GM19324 (cell line): ENCODE results near the gene DYNC1LI1.

Experiments used
- ATAC-seq: cut with Tn5 transposase; IDR thresholded peaks from one replicate; pipeline ENCODE4 v1.9.1; 2021; ENCODE audit warnings: mild to moderate bottlenecking, moderate library complexity; ENCODE audit not compliant: unreplicated experiment, low FRiP score

DYNC1LI1 gene

DNA sequence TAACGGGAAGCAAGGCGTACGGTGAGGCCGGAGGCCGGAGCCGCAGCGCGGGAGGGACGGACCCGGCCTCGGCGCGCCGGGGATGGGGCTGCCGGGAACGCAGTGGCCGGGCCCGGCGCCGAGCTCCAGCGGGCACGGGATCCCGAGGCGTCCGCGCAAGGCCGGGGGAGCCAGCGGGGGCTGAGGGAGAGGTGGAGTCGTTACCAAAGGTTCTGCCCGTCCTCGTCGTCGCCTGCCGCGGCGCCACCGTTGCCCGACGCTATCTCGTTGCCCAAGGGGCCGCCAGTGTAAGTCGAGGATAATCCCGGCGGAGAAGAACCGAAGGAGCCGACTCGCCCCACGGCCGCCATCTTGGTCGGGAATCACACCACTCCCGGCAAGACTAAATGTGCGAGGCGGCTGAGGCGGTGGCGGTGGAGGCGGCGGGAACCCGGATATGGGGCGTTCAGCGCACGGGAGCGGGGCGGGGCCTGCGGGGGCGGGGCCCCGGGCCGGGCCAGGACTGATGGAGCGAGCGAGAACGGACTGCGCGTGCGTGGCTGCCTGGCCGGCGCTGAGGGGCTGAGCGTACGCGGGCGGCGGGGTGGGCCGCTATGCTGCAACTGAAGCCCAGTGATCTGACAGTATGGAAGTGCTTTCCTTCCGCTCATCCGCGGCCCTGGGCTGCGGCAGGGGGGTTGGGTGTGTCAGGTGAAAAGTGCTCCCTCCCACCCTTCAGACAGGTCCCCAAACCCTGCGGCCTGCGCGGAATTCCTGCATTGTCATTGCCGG lies at the start of gene DYNC1LI1:
Gene DYNC1LI1, minus strand, starts transcription at position 438 of the 771 bp plus-strand sequence. Its CDS starts 88 bp downstream, at position 350.
- ATAC-seq: peak; percentile 93

DNA sequence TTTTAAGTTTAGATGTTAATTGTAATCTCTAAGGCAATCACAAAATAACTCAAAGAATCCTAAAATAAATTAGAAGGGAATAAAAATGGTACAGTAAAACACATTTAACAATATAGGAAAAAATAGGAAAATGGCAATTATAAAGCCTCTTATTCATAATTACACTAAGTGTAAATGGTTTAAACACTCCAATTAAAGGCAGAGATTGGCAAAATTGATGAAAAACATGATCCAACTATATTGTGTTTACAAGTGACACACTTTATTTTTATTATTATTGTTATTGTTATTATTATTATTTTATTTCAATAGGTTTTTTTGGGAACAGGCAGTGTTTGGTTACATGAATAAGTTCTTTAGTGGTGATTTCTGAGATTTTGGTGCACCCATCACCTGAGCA lies 48.7 kb upstream of the DYNC1LI1 start:
- ATAC-seq: no peak

DNA sequence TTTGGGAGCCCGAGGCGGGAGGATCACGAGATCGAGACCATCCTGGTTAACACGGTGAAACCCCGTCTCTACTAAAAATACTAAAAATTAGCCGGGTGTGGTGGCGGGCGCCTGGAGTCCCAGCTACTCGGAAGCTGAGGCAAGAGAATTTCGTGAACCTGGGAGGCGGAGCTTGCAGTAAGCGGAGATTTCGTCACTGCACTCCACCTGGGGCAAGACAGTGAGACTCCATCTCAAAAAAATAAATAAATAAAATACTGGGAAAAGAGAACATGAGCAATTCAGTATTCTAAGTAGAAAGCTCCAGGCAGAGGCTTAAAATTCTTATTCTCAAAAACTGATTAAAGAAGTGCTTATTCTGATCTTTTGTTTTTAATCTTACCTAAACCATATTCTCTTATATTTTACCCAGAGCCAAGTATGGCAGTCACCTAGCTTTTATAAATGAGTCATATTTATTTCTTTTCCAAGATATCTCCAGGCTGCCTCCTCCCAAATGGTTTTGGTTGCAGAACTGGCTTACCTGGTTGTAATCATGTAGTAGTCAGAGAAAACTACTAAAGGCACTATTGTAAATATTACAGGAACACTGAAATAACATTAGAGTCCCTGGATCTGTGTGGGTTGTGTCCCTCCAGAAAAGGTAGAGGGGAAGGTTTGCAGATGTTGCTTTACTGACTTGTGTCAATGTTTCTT lies 45.8 kb upstream of the DYNC1LI1 start:
- no peak for ATAC-seq

DNA sequence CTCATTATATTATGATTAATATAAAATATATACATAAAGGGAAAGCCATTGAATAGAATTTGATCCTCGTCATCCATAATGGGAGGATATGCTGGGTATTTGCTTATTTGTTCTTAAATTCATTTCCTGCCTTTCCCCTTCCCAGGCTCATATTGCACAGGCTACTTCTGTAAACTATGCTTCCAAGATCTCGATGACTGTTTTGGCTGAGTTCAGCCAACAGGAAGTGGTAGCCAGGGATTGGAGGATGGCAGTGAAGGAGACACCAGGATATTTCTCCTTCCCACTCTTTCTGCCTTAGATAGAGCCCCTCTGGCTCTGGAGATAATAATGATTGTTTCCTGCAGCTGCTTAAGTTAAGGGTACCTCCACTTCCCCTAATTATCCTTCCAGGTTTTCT lies 44.3 kb upstream of the DYNC1LI1 start:
- ATAC-seq: no peak

DNA sequence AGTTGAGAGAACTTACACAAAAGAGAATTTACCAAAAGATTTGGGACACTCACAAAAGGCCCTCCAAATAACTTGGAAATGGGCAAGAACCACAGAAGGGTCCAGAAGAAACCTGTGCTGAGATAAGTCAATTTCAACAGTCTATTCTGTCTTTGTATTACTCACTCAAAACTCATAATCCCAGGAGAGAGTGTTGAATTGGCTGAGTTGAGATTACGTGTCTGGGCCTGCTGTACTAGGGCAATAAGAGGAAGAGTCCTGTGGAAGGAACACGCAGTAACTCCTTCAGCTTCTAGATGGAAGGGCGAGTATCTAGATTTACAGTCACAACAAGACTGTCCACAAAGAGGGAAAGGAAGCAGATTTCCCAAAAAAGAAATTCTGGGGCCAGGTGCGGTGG lies 42.5 kb upstream of the DYNC1LI1 start:
- no peak for ATAC-seq

DNA sequence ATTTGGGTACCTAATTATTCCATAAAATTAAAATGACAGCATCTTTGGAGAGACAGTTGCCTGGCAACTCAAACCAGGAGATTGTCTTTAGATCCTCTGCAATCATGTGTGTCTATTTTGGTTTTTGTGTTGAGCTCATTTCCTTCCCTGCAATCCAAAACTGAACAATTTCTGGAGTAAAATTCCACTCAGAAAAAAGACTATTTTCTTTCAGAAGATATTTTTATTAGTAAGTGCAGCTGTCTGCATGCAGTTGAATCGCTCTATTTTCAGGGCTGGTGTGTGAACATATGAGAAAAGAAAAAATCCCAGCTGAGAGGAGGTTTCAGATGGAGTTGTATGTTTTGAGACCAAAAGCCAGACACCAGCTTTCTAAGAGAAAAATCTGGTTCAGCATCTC lies 41.9 kb upstream of the DYNC1LI1 start:
- no peak for ATAC-seq

DNA sequence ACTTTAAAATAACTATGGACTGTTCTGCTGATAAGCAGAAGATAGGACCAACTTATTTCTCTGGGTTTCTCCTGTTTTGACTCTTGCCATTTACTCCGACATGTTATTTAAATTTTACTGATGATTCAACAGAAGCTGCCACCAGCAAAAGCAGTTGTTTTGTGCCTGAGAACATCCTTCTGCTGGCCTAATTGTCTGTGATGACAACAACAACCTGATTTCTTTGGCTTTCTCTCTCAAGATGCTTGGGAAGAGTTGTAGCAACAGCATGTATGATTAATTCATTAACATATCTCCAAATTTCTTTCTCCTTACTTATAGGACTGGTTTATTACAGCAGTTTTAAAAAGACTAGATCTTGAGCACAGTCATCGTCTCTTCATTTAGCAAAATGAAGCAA lies 36.9 kb upstream of the DYNC1LI1 start:
- no peak for ATAC-seq

DNA sequence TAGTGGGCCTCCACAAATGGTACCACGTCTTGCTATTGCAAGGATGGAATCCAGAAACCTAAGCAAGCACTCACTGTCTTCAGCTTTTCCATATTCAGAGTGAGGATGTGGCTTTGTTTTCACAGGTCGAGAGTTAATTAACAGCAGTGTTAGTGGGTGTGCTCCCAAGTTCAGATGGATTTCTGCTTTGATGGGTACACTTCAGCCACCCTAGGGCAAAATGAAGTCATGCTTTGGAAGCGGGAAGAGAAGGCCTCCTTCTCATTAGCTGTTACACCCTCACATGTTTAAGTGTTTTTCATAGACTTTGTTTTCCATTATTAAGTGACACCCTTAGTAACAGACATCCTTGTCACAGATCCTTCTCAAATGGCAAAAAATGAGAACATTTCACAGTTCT lies 36.3 kb upstream of the DYNC1LI1 start:
- no peak for ATAC-seq

DNA sequence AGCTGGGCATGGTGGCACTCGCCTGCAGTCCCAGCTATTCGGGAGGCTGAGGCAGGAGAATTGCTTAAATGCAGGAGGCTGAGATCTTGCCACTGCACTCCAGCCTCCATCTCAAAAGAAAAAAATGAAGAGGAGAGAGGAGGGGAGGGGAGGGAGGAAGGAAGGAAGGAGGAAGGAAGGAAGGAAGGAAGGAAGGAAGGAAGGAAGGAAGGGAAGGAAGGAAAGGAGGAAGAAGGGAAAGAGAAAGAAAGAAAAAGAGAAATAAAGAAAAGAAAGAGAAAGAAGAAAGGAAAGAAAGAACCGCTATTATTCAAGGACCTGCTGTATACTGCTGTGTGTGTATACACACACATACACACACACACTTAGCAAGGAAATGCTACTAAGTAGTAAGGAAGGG lies 35.6 kb upstream of the DYNC1LI1 start:
- ATAC-seq: no peak

DNA sequence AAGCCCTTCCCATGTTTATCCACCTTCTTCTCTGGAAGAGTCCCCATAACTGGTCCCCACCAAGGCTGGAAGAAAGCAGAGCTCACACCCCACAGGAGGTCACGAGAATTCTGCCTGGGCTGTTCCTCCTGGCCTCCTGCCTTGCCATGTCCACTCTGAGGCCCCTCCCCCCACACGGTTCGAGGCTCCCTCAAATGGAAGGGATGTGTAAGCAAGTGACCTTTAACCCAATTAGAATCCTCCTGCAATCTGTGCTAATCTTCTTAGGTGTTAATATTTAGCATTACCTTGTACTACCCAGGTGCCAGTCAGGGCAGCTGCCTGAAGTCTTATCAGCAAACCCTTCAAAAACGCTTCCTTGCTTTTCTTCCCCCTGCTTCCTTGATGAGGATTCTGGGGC lies 32.4 kb upstream of the DYNC1LI1 start:
- no peak for ATAC-seq

DNA sequence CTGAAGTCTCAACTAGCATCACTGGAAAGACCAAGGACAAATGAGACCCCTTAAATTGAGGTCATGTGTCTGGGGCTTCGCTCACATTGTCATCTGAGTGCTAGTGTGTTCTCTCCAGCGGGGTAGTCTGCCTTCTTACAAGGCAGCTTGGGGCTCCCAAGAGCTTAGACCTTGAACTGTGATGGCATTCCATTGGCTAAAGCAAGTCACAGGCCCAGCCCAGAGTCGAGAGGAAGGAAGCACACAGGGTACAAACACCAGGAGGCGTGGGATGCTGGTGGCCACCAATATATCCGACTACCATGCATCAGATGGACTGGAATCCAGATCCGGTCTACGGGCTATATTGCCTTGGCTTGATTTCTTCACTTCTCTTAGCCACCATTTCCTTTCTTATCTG lies 31.5 kb upstream of the DYNC1LI1 start:
- ATAC-seq: no peak

DNA sequence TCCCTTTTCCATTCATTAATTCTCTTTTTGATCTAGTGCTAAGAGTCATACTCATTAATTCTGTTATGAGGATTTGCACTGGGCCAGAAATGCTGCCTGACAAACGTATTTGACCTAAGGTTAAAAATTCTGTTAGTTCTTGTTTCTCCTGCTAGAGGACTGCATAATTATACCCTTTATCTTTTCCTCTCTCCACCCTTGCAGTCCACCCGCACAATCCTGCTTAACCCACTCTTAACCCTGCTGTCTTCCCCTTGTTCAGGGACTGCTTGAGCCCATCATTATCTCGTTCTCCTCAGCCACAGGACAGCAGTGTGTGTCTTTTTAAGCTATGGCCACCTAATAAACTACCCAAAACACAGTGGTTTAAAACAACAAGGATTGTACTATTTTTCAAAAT lies 31.1 kb upstream of the DYNC1LI1 start:
- ATAC-seq: no peak

DNA sequence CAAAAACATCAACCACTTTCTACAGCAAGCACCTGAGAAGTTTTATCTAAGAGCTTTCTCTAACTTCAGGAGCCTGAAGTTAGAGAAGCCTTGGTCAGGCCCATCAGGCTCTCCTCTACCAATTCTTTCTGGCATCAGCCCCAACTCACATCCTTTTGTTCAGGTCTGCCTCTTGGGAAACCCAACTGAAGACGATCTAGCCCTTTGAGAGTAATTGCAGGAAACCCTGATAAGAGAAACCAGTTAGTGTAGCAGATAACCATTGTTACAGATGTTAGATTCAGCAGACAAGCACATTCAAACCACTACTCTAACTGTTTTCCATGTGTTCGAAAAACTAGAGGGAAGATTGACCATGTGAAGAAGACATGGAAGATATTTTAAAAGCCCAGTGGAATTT lies 27.0 kb upstream of the DYNC1LI1 start:
- ATAC-seq: no peak

DNA sequence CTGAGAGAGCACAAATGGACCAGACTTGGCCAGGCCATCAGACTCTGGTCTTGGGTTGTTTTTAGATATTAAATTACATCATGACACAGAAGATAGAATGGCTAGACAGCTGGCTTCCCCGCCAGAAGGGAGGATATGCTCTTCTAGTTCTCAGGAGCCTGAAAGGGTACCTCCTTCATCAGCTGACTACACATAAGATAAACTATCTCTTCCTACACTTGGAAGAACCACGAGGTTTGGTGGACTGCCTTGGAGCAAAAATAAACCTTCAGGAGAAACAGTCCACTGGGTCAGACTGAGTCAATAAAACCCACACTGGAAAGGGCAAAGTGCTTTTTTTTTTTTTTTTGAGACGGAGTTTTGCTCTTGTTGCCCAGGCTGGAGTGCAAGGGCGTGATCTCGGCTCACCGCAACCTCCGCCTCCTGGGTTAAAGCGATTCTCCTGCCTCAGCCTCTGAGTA lies 26.3 kb upstream of the DYNC1LI1 start:
- no peak for ATAC-seq

DNA sequence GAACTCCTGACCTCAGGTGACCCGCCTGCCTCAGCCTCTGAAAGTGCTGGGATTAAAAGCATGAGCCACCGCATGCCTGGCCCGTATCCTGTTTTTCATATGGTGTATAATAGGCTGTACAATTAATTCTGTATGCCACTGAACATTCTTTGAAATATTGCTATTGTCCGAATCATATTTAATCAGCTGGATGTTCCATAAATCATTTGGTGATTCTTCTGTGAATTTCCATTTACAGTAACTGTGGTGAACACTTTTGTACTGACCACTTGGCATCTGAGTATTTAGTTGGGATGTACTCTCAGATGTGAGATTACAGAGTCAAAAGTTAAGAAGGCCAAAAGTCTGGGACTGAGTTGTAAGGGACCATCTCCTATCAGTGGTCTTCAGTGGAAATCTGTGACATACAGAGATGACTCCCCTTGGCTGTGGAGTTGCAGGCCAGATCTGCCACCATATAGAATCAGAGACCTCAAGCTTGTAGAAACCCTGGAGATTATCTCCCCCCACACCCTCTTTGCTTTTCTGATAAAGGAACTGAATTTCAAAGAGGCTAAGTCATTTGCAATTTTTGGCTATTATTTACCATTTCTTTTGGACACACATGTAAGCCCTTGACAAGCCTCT lies 25.7 kb upstream of the DYNC1LI1 start:
- no peak for ATAC-seq

DNA sequence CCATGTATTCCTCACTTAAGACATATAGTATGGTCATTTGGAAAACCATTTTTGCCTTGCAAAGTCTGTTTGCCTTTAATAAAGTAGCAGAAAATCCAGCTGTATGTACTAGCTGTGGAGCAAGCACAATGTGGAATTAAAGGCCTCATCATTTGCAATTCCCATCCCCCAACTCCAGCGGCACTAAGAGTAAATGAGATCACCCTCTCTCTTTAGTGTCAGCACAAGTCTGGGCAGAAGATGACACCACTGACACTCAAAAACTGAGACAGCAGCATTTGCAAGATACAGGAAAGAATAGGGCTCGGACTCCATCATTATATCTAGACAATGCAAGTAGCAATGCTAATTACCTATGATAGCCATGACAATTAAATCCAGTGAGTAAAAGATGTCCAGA lies 24.7 kb upstream of the DYNC1LI1 start:
- ATAC-seq: no peak

DNA sequence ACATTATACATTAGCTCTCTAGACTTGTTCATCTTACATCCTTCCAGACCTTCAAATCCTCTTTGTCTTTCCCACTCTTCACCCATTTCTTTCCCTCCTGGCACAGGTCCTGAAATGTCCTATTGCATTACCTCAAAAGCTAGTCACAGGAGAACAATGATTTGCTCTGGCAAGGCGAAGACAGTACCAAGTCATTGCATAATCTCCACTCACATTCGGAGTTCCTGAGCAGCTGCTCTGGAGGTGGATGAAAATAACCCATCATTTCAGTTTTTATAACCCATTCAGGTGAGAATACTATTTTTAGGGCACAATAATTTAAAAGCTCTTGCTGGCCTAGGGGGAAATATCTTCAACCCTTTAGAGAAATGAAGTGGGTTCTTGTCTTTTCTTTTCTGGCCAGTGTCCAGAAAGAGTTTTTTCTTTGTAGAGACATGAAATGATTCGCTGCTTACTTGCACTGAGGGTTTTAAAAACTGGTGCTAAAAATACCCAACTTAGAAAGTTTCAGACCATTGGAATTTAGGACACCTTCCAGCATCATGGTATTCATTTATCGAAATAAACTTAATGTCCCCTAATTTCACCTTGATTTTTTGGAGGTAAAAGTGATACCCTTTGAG lies 23.4 kb upstream of the DYNC1LI1 start:
- no peak for ATAC-seq

DNA sequence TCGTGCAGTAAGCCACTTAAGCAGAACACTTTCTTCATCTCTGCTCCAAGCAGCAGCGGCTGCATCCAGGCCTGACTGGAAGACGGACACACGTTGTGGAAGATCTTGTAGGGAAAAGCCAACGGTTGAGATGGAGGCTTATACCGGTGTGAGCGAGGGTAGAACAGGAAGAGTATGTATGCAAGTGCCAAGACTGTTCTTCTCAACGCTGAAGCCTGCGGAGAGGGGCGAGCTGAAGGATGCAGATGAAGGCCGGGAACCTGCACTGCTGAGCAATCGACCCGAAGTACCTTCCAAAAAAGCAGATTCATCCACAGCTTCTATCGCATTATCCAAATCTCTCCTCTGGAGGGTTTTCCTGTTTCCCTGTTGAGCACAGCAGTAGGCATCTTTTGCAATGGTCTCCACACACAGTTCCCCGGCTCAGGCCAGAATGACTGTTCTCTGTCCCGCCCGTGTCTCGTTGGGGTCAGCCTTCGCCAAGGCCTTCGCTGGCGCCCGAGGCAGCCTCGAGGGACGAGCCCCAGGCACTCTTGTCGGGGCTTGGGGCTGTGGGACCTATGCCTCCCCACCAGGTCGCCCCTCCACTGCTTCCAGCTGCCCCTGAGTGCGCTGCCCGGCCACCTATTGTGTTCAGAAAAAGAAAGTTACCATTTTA lies 22.2 kb upstream of the DYNC1LI1 start:
- ATAC-seq: no peak

DNA sequence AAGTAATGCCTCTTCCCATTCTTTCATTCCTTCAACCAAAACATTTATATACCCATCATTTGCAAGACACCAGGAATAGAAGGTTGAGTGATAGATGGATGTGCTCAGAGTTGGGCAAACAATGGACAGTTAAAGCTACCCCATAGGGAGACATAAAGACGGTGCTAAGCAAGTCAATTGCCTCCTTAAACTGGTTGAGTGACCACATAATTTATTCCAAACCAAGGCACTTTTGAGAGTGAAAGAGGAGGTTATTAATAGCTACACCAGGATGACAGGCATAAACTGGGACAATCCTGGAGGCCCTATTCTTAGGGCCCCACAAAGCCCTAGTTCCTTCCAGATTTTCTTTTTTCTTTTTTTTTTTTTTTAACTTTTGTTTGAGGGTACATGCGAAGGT lies 21.4 kb upstream of the DYNC1LI1 start:
- ATAC-seq: no peak

DNA sequence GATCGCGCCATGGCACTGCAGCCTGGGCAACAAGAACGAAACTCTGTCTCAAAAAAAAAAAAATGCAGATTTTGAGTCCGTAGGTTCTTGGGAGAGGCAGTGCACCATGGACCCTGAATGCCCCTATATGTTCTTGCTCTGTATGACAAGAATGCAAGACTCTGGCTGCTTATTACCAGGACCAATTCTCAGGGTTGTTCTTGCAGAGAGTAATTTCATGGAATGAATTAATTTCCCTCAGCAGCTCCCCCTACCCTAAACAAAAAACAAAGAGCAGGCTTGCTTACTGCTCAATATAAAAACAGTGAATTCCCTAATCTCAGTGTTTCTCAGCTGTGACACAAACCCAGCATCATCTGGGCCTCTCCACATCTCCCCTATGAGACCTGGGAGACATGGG lies 20.5 kb upstream of the DYNC1LI1 start:
- ATAC-seq: no peak

DNA sequence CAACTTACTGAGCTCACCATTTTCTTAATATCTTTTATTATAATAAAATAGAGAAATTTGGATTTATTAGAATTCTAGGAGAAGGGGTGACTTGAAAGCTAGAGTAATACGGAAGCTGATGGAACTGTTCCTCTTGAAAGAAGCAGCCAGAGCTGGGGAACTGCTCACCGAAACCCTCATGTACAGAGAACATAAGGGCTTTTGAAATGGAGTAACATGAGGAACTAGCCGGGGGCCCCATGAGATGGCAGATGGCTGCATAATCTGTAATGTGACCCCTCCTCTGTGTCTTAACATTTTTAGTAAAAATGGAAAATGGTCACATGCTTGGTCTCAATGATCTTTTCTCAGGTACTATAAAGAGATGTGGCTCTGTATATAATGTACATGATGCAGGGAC lies 15.7 kb upstream of the DYNC1LI1 start:
- ATAC-seq: no peak
